ENCODE measurements around the gene WBP2. TPM values are rescaled to one million over a fixed set of nuclear protein-coding genes. Genes with fewer than 3 reads are reported as not detected.

Gene WBP2
- total RNA-seq, result 10 to 100 TPM; 64.3 to 68.6 TPM

- H3K4me1 Mint-ChIP-seq (ENCODE audit: low read depth), result peaks cover 37% of the 10 kb centered on the region
- no peaks in the 10 kb centered on the region for H3K27me3 Mint-ChIP-seq (ENCODE audit: low read depth)
- POLR2A ChIA-PET, result interaction anchor here (0.6 to 4.9 kb wide), 26 partner anchors 10 to 1636 kb away, joined by 3 to 66 read pairs (median 4); partner anchors contain the start of genes ACOX1, RECQL5, SAP30BP and TRIM47
- ATAC-seq (peak; percentile 93), DNase-seq (peak; percentile 99)
- CTCF ChIA-PET, result interaction anchor here (0.9 to 11.9 kb wide), 23 partner anchors 7 to 144 kb away, joined by 3 to 307 read pairs (median 5); partner anchors contain the start of genes GALK1, MRPL38, TRIM47 and TRIM65
- peaks cover 11% of the 10 kb centered on the region for H3K36me3 Mint-ChIP-seq (ENCODE audit: low read depth)
- H3K4me3 Mint-ChIP-seq, result no peak within 1 kb of the TSS
- H3K27ac Mint-ChIP-seq, result peak within 1 kb of the TSS; percentile 93
- no peaks in the 10 kb centered on the region for H3K9me3 Mint-ChIP-seq (ENCODE audit: insufficient read depth)
These were observed at the start of gene WBP2 for GRCh38 chr17:75855310-75856061. Gene WBP2, minus strand, starts transcription at chr17:75855335. Its CDS starts 38 bp downstream, at chr17:75855297.

GRCh38 chr17:75902406-75902805, 47.3 kb upstream of the WBP2 start:
- no peak for ATAC-seq
- peaks cover 24% of the 10 kb centered on the region for H3K4me1 Mint-ChIP-seq (ENCODE audit: low read depth)
- H3K9me3 Mint-ChIP-seq (ENCODE audit: insufficient read depth), result no peaks in the 10 kb centered on the region
- peaks cover 33% of the 10 kb centered on the region for H3K36me3 Mint-ChIP-seq (ENCODE audit: low read depth)
- CTCF ChIA-PET, result interaction anchor here (1.1 kb wide), 1 partner anchor 112 kb away, joined by 3 read pairs; no protein-coding TSS in a partner anchor
- POLR2A ChIA-PET, result interaction anchor here (1.5 to 2.1 kb wide), 2 partner anchors 9 to 24 kb away, joined by 3 to 4 read pairs; partner anchors contain the start of gene TRIM47
- no peak for DNase-seq
- no peak overlapping the region for H3K4me3 Mint-ChIP-seq
- H3K27me3 Mint-ChIP-seq (ENCODE audit: low read depth), result no peaks in the 10 kb centered on the region
- no peak overlapping the region for H3K27ac Mint-ChIP-seq

- no peak overlapping the region for H3K27ac Mint-ChIP-seq
- H3K4me1 Mint-ChIP-seq (ENCODE audit: low read depth), result peaks cover 27% of the 10 kb centered on the region
- H3K27me3 Mint-ChIP-seq (ENCODE audit: low read depth), result no peaks in the 10 kb centered on the region
- no peak overlapping the region for H3K4me3 Mint-ChIP-seq
- DNase-seq (no peak), ATAC-seq (no peak)
- CTCF ChIA-PET, result interaction anchor here (1.1 kb wide), 1 partner anchor 113 kb away, joined by 3 read pairs; no protein-coding TSS in a partner anchor
- H3K9me3 Mint-ChIP-seq (ENCODE audit: insufficient read depth), result no peaks in the 10 kb centered on the region
- POLR2A ChIA-PET, result interaction anchor here (2.1 kb wide), 1 partner anchor 9 kb away, joined by 4 read pairs; no protein-coding TSS in a partner anchor
- H3K36me3 Mint-ChIP-seq (ENCODE audit: low read depth), result peaks cover 35% of the 10 kb centered on the region
These were observed 46.6 kb upstream of the WBP2 start for GRCh38 chr17:75901727-75902126.

GRCh38 chr17:75900691-75901533, 45.8 kb upstream of the WBP2 start:
- H3K36me3 Mint-ChIP-seq (ENCODE audit: low read depth), result peaks cover 35% of the 10 kb centered on the region
- DNase-seq, result no peak
- H3K9me3 Mint-ChIP-seq (ENCODE audit: insufficient read depth), result no peaks in the 10 kb centered on the region
- peaks cover 21% of the 10 kb centered on the region for H3K4me1 Mint-ChIP-seq (ENCODE audit: low read depth)
- no peaks in the 10 kb centered on the region for H3K27me3 Mint-ChIP-seq (ENCODE audit: low read depth)
- ATAC-seq, result no peak
- H3K4me3 Mint-ChIP-seq, result no peak overlapping the region
- ChIA-PET CTCF (no interaction called here), POLR2A (no interaction called here)
- no peak overlapping the region for H3K27ac Mint-ChIP-seq

- CTCF ChIA-PET, result interaction anchor here (0.7 kb wide), 1 partner anchor 66 kb away, joined by 3 read pairs; no protein-coding TSS in a partner anchor
- peaks cover 24% of the 10 kb centered on the region for H3K4me1 Mint-ChIP-seq (ENCODE audit: low read depth)
- POLR2A ChIA-PET, result no interaction called here
- DNase-seq (no peak), ATAC-seq (no peak)
- no peaks in the 10 kb centered on the region for H3K27me3 Mint-ChIP-seq (ENCODE audit: low read depth)
- no peak overlapping the region for H3K4me3 Mint-ChIP-seq
- H3K27ac Mint-ChIP-seq, result peak overlapping the region; percentile 6
- H3K36me3 Mint-ChIP-seq (ENCODE audit: low read depth), result peaks cover 43% of the 10 kb centered on the region
- H3K9me3 Mint-ChIP-seq (ENCODE audit: insufficient read depth), result no peaks in the 10 kb centered on the region
These were observed 44.8 kb upstream of the WBP2 start for GRCh38 chr17:75899767-75900468.

- H3K27me3 Mint-ChIP-seq (ENCODE audit: low read depth), result no peaks in the 10 kb centered on the region
- no peak overlapping the region for H3K4me3 Mint-ChIP-seq
- no peak for DNase-seq
- H3K4me1 Mint-ChIP-seq (ENCODE audit: low read depth), result peaks cover 26% of the 10 kb centered on the region
- H3K9me3 Mint-ChIP-seq (ENCODE audit: insufficient read depth), result no peaks in the 10 kb centered on the region
- no peak for ATAC-seq
- ChIA-PET CTCF (interaction anchor here (0.7 kb wide), 1 partner anchor 67 kb away, joined by 3 read pairs; no protein-coding TSS in a partner anchor), POLR2A (no interaction called here)
- H3K36me3 Mint-ChIP-seq (ENCODE audit: low read depth), result peaks cover 43% of the 10 kb centered on the region
- no peak overlapping the region for H3K27ac Mint-ChIP-seq
These were observed 44.2 kb upstream of the WBP2 start for GRCh38 chr17:75899353-75899752.

- no peaks in the 10 kb centered on the region for H3K9me3 Mint-ChIP-seq (ENCODE audit: insufficient read depth)
- POLR2A ChIA-PET, result interaction anchor here (0.6 kb wide), 1 partner anchor 35 kb away, joined by 3 read pairs; no protein-coding TSS in a partner anchor
- DNase-seq (no peak), ATAC-seq (no peak)
- CTCF ChIA-PET, result interaction anchor here (0.7 to 5.8 kb wide), 2 partner anchors 21 to 67 kb away, joined by 3 to 80 read pairs; partner anchors contain the start of gene TRIM47
- no peaks in the 10 kb centered on the region for H3K27me3 Mint-ChIP-seq (ENCODE audit: low read depth)
- peaks cover 28% of the 10 kb centered on the region for H3K4me1 Mint-ChIP-seq (ENCODE audit: low read depth)
- no peak overlapping the region for H3K4me3 Mint-ChIP-seq
- peaks cover 47% of the 10 kb centered on the region for H3K36me3 Mint-ChIP-seq (ENCODE audit: low read depth)
- no peak overlapping the region for H3K27ac Mint-ChIP-seq
These were observed 43.7 kb upstream of the WBP2 start for GRCh38 chr17:75898791-75899190.

GRCh38 chr17:75898065-75898464, 42.9 kb upstream of the WBP2 start:
- Mint-ChIP-seq H3K9me3 (ENCODE audit: insufficient read depth) (no peaks in the 10 kb centered on the region), H3K4me1 (ENCODE audit: low read depth) (peaks cover 28% of the 10 kb centered on the region), H3K4me3 (peak overlapping the region; percentile 67), H3K27me3 (ENCODE audit: low read depth) (no peaks in the 10 kb centered on the region), H3K27ac (peak overlapping the region; percentile 10), H3K36me3 (ENCODE audit: low read depth) (peaks cover 47% of the 10 kb centered on the region)
- DNase-seq (no peak), ATAC-seq (no peak)
- ChIA-PET POLR2A (interaction anchor here (0.6 kb wide), 1 partner anchor 35 kb away, joined by 3 read pairs; no protein-coding TSS in a partner anchor), CTCF (interaction anchor here (1.1 to 5.8 kb wide), 4 partner anchors 21 to 144 kb away, joined by 3 to 80 read pairs (median 8); partner anchors contain the start of gene TRIM47)

- CTCF ChIA-PET, result interaction anchor here (1.1 to 5.8 kb wide), 10 partner anchors 8 to 144 kb away, joined by 3 to 80 read pairs (median 8); partner anchors contain the start of genes GALK1, TRIM47 and WBP2
These were observed 42.3 kb upstream of the WBP2 start for GRCh38 chr17:75897160-75898019.

More at GRCh38 chr17:75897160-75898019, 42.3 kb upstream of the WBP2 start:
- no peak for DNase-seq
- H3K4me3 Mint-ChIP-seq, result peak overlapping the region; percentile 67
- ATAC-seq, result no peak
- POLR2A ChIA-PET, result interaction anchor here (0.5 to 2.6 kb wide), 6 partner anchors 12 to 122 kb away, joined by 3 to 11 read pairs (median 4); partner anchors contain the start of gene WBP2
- peak overlapping the region; percentile 78 for H3K27ac Mint-ChIP-seq
- no peaks in the 10 kb centered on the region for H3K27me3 Mint-ChIP-seq (ENCODE audit: low read depth)
- peaks cover 46% of the 10 kb centered on the region for H3K36me3 Mint-ChIP-seq (ENCODE audit: low read depth)
- no peaks in the 10 kb centered on the region for H3K9me3 Mint-ChIP-seq (ENCODE audit: insufficient read depth)
- peaks cover 28% of the 10 kb centered on the region for H3K4me1 Mint-ChIP-seq (ENCODE audit: low read depth)
